ENCODE data around the gene LTBP4. TPM values are rescaled to one million over a fixed set of nuclear protein-coding genes. Genes with fewer than 3 reads are reported as not detected.

Gene LTBP4
- total and polyA plus RNA-seq, 2 of the 13 experiments (the other 11 are each of a cell fraction or from before 2014, with no cell fraction given), result 0.86 to 2.3 TPM

DNA sequence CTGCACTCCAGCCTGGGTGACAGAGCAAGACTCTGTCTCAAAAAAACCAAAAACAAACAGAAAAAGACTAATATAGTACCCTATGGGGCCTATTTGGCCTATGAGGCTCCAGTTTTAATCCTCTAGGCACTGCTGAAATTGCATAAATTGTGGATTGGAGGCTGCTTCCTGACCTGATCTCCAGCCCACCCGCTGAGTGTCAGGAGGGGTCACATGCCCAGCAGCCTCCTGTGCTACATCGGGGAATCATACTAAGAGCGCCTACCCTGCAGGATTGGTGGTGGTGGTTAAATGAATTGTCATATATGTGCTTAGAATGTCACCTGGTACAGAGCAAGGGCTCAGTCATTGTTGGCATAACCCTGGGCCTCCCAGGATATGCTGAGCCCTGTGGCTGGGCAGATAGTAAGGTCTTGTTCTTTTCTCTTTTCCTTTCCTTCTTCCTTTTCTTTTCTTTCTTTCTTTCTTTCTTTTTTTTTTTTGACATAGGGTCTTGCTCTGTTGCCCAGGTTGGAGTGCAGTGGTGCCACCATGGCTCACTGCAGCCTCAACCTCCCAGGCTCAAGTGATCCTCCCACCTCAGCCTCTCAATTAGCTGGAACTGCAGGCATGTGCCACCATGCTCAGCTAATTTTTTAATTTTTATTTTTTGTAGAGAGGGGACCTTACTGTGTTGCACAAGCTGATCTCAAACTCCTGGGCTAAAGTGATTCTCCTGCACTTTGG, 31.3 kb downstream of the LTBP4 start:
- Histone ChIP-seq H2AFZ (ENCODE audit: low read length) (no peak overlapping the region), H3K36me3 (replicated peaks in 1 of 2; ENCODE audit: control insufficient read depth in 1 of 2, insufficient read depth in 2 of 2, low read length in 2 of 2) (no peaks in the 10 kb centered on the region), H3K4me2 (ENCODE audit: low read depth, low read length) (no peak overlapping the region), H3K79me2 (ENCODE audit: insufficient read depth, low read length) (no peaks in the 10 kb centered on the region), H3K9ac (ENCODE audit: insufficient read depth, low read depth, low read length) (no peak overlapping the region), H3K4me1 (ENCODE audit: insufficient read depth, low read length) (no peaks in the 10 kb centered on the region), H3K27ac (ENCODE audit: extremely low read length, insufficient read depth, low read length) (no peak overlapping the region), H3K4me3 (replicated peaks in 1 of 3; ENCODE audit: insufficient read depth in 1 of 3, low read depth in 2 of 3, low read length in 3 of 3) (no peak overlapping the region), H4K20me1 (ENCODE audit: insufficient read depth, low read length) (no peaks in the 10 kb centered on the region), H3K9me3 (ENCODE audit: low read length) (no peaks in the 10 kb centered on the region), H3K27me3 (ENCODE audit: control insufficient read depth in 1 of 2, insufficient read depth in 2 of 2, low read length in 2 of 2) (peaks cover 1 to 14% of the 10 kb centered on the region in 2 experiments; a peak in 3 of 5 replicates)
- FAIRE-seq, result no peak
- intact Hi-C loops (cut with micrococcal nuclease; ENCODE audit: unreplicated experiment) (loop anchor here (10.0 kb wide), 1 partner anchor 88 kb away; no protein-coding TSS in a partner anchor), in situ Hi-C loops (cut with HindIII; ENCODE audit: extremely low pct_ligation_motif_present, low pct_unique_long_range_greater_than_20kb) (no loop called here)
- DNase-seq (ENCODE audit: low spot score), result no peak
- BruUV-seq (replicated peaks), result no TSS peak
- no CpG with 5 or more reads among the region's 3 CpGs for WGBS (ENCODE audit: low lambda C conversion rate)
- TF ChIP-seq STAG1 (CRISPR knock-in tag; IDR thresholded peaks at IDR 0.05), result no peak
- TF ChIP-seq NR2F6 (IDR thresholded peaks at IDR 0.05), result no peak
- no peak for TF ChIP-seq NR2F6 (CRISPR knock-in tag; IDR thresholded peaks at IDR 0.05)
- TF ChIP-seq, protein P1, sequence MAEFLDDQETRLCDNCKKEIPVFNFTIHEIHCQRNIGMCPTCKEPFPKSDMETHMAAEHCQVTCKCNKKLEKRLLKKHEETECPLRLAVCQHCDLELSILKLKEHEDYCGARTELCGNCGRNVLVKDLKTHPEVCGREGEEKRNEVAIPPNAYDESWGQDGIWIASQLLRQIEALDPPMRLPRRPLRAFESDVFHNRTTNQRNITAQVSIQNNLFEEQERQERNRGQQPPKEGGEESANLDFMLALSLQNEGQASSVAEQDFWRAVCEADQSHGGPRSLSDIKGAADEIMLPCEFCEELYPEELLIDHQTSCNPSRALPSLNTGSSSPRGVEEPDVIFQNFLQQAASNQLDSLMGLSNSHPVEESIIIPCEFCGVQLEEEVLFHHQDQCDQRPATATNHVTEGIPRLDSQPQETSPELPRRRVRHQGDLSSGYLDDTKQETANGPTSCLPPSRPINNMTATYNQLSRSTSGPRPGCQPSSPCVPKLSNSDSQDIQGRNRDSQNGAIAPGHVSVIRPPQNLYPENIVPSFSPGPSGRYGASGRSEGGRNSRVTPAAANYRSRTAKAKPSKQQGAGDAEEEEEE (CRISPR knock-in tag; IDR thresholded peaks at IDR 0.05; ENCODE audit: borderline replicate concordance), result no peak
- TF ChIP-seq ZNF780A (CRISPR knock-in tag; IDR thresholded peaks at IDR 0.05), result no peak
- TF ChIP-seq ZNF180 (CRISPR knock-in tag; IDR thresholded peaks at IDR 0.05; ENCODE audit: borderline replicate concordance, low read depth), result no peak
- TF ChIP-seq, protein P2, sequence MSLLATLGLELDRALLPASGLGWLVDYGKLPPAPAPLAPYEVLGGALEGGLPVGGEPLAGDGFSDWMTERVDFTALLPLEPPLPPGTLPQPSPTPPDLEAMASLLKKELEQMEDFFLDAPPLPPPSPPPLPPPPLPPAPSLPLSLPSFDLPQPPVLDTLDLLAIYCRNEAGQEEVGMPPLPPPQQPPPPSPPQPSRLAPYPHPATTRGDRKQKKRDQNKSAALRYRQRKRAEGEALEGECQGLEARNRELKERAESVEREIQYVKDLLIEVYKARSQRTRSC (CRISPR knock-in tag; IDR thresholded peaks at IDR 0.05; ENCODE audit: low read depth), result no peak
- no peak for TF ChIP-seq ZBTB8A (CRISPR knock-in tag; IDR thresholded peaks at IDR 0.05; ENCODE audit: borderline replicate concordance, low read depth)
- TF ChIP-seq ZNF746 (CRISPR knock-in tag; IDR thresholded peaks at IDR 0.05), result no peak
- no peak for TF ChIP-seq KDM5A (IDR thresholded peaks at IDR 0.05; ENCODE audit: borderline replicate concordance, low read length)
- TF ChIP-seq ELF4 (CRISPR knock-in tag; IDR thresholded peaks at IDR 0.05; ENCODE audit: borderline replicate concordance), result no peak
- no peak for TF ChIP-seq MBNL3 (CRISPR knock-in tag; conservative IDR thresholded peaks at IDR 0.05)
- TF ChIP-seq ZNF10 (CRISPR knock-in tag; IDR thresholded peaks at IDR 0.05; ENCODE audit: borderline replicate concordance, low read depth), result no peak
- no peak for TF ChIP-seq ZNF598 (CRISPR knock-in tag; IDR thresholded peaks at IDR 0.05; ENCODE audit: borderline replicate concordance)
- TF ChIP-seq, protein P3, sequence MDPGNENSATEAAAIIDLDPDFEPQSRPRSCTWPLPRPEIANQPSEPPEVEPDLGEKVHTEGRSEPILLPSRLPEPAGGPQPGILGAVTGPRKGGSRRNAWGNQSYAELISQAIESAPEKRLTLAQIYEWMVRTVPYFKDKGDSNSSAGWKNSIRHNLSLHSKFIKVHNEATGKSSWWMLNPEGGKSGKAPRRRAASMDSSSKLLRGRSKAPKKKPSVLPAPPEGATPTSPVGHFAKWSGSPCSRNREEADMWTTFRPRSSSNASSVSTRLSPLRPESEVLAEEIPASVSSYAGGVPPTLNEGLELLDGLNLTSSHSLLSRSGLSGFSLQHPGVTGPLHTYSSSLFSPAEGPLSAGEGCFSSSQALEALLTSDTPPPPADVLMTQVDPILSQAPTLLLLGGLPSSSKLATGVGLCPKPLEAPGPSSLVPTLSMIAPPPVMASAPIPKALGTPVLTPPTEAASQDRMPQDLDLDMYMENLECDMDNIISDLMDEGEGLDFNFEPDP (CRISPR knock-in tag; conservative IDR thresholded peaks at IDR 0.05), result no peak
- TF ChIP-seq MEF2D (CRISPR knock-in tag; IDR thresholded peaks at IDR 0.05), result no peak
- TF ChIP-seq RFX5 (IDR thresholded peaks at IDR 0.05; ENCODE audit: low read depth, low read length), result no peak
- no peak for TF ChIP-seq GABPA (IDR thresholded peaks at IDR 0.05; ENCODE audit: low read depth, low read length)
- TF ChIP-seq GABPA (CRISPR knock-in tag; IDR thresholded peaks at IDR 0.05; ENCODE audit: low read depth), result no peak
- TF ChIP-seq ZNF713 (CRISPR knock-in tag; IDR thresholded peaks at IDR 0.05), result no peak
- TF ChIP-seq TRIM24 (CRISPR knock-in tag; IDR thresholded peaks at IDR 0.05), result no peak
- ATAC-seq, result no peak
- ChIA-PET POLR2A (no interaction called here), CTCF (ENCODE audit: low intra/inter-chr PET ratio, low total read pairs) (interaction anchor here (0.6 kb wide), 1 partner anchor 23 kb away, joined by 3 read pairs; no protein-coding TSS in a partner anchor)

Data from HepG2 (cell line).